ENCODE results near the gene NOL4L.
"Not testable (repeated sequence)": the region's sequence is repeated elsewhere in the genome, so short reads cannot be mapped to it uniquely, and the experiment has no call there.

The NOL4L gene

GRCh38 chr20:32465901-32466675, 119.0 kb downstream of the NOL4L start:
- not testable (repeated sequence) for DNase-seq

GRCh38 chr20:32465092-32465900, 119.8 kb downstream of the NOL4L start:
- no peak for DNase-seq

DNA sequence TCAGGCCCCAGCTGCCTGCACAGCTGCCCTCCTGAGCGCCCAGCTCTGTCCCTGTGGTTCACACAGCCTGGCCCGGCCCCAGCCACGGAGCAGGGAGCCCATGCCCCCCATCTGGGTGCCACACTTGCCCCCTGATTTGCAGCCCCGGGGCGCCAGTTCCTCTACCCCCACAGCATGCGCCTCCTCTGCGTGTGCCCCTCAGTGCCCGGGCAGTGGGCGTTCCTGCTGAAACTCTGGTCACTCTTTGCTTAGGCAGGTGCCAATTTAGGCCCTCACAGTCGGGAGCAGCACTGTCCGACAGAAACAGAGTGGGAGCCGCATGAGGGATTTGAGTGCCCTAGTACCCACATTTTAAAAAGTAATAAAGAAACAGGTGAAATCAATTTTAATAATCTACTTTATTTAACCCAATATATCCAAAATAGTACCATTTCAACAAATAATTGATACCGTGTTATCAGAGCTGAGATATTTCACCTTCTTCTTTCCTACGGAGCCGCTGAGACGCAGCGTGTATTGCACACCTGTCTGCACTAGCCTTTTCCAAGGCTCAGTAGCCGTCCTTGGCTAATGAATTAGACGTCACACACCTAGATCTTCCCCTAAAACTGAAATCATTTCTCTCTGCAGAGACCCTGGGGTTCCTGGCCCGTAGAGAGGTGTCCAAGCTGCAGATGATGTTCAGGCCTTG, 120.6 kb downstream of the NOL4L start:
- DNase-seq: no peak

GRCh38 chr20:32463642-32464400, 121.3 kb downstream of the NOL4L start:
- DNase-seq: no peak

DNA sequence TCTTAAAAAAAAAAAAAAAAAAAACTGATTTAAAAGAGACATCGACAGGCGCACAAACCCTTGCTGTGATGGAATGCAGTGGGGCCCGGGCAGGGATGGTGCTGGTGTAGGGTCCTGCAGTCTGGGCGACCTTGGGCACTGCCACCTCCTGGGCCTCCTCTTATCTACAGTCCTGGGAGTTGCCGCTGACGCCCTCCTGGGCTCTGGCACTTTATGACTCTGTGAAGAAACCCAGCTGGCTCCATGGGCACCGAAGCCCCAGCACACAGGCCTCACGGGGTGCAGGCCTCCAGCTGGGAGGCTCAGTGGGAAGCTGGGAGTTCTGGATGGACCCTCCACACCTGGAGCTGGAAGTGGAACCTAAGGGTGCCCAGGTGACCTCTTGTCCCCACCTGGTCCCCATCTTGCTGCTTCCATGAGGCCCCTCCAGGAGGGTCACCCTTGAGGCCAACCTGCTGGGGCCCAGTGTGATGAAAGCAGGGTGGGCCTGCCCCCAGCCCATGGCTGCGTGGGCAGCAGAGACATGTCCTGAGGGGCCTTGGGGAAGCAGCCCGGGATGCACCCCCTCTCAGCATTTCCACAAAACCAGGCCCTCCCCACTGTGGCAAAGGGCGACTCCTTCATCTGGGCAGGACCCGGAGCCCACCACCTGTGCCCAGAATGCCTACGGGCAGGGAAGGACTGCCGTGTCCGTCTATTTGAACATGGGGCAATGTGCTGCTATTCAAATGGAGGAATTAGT, 122.1 kb downstream of the NOL4L start:
- no peak for DNase-seq

GRCh38 chr20:32461836-32462600, 123.1 kb downstream of the NOL4L start:
- no peak for DNase-seq

DNA sequence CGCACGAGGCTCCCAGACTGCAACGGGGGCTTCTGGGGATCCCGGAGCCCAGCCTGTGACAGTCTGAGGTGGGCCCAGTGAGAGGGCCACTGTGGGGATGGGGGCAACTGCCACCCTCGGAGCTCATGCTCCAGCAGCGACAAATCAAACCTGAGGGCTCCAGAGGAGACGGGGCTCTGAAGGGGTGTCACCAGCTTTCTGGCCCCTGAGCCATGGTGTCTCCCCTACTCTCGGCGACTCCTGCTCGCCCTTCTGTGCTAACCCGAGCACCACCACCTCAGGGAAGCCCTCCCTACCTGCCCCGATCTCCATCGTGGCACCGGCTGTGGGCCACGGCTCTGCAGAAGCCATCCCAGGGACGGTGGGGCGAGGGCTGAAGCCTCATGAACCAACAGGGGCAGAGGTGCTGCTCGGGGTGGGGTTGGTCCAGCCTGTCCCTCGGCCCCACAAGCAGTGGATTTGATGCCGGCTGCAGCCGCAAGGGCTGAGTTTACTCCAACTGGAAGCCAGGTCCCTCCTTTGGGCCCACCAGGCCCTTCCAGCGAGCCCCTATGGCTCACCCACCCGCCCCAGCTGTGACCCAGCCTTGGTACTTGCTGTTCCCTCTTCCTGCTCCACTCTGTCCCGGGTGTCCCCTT, 124.3 kb downstream of the NOL4L start:
- no peak for DNase-seq

- no peak for DNase-seq
Observed at GRCh38 chr20:32460231-32460630, 124.9 kb downstream of the NOL4L start.

DNA sequence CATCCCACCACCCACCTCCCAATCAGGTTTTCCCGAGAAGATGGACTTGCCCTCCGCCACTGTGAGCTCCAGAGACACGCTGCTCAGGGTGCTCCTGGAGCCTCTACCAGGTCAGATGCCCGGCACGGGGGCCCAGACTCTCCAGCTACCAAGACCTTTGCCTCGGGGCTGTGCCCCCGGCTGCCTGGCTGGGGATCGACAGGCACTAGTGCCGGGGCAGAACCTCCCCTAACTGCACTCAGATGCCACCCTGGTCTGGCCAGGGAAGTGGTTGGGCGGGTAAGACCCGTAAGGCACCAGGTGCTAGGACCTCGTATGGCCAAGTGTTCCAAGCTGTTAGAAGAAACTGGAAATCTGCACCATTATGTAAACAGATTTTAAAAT, 126.3 kb downstream of the NOL4L start:
- DNase-seq: no peak

- DNase-seq: no peak
Observed at GRCh38 chr20:32458061-32458836, 126.9 kb downstream of the NOL4L start.

GRCh38 chr20:32457479-32457986, 127.6 kb downstream of the NOL4L start:
- no peak for DNase-seq

GRCh38 chr20:32456869-32457478, 128.2 kb downstream of the NOL4L start:
- no peak for DNase-seq

DNA sequence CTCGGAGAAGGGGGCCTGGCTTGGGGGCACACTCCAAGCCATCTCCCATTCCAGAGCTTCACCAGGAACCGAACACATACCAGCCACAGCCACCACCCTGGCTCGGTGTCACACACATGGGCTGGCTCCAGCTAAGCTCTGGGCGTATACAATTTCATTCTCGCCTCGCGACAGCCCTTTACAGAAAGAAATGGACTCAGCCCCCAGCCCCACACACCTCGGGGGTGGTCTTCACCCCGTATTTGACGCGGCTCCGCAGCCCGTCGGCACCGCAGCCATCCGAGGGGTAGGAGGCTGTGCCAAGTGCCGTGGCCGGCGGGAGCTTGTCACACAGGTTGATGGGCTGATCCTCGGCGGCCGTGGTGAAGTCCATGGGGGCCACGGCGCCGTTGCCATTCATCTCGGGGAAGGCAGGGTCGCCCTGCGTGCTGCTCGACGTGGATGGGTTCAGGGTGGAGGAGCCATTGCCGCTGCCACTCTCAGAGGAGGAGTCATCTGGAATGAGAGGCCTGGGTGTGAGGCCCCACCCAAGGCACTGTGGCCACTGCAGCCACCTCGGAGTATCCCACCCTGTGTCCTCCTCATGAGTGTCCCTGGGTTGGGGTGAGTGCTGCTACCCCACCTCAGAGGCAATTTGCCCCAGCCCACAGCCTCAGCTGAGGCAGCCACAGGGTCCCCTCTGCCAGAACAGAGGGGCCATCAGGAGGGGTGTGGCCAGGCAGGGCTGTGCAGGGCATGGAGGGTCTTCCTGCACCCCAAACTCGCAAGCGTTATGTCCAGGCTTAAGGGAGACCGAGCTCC, 129.0 kb downstream of the NOL4L start:
- no peak for DNase-seq

DNA sequence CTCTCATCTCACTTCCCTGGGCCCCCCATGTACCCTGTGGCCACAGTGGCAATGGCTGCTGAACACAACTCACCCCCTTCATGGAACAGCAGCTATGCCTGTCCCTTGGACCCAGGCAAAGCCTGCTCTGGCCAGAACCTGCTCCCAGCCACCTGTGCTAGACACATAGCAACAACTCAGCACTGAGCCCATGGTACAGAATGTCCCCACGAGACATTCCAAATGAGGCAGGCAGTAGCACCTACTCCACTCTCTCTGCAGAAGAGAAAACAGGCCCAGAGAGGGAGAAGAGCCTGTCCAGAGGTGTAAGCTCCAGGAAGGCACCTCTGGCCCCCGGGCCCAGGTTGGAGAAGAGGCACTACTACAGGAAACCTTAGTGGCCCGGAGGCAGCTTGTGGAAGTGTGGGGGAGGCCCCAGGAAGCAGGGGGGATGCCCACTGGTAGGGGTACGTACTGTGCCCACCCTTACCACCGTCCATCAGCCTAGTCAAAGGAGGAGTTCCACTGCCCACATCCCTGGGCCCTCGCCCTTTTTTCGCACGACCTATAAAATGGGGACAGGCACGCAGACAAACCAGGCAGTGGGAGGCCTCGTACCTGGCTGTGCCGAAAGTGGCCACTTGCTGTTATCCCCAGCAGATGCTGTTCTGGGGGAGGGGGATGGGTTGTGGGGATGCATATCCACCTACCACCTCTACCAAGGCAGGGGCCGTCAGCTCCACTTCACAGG, 129.8 kb downstream of the NOL4L start:
- no peak for DNase-seq

DNA sequence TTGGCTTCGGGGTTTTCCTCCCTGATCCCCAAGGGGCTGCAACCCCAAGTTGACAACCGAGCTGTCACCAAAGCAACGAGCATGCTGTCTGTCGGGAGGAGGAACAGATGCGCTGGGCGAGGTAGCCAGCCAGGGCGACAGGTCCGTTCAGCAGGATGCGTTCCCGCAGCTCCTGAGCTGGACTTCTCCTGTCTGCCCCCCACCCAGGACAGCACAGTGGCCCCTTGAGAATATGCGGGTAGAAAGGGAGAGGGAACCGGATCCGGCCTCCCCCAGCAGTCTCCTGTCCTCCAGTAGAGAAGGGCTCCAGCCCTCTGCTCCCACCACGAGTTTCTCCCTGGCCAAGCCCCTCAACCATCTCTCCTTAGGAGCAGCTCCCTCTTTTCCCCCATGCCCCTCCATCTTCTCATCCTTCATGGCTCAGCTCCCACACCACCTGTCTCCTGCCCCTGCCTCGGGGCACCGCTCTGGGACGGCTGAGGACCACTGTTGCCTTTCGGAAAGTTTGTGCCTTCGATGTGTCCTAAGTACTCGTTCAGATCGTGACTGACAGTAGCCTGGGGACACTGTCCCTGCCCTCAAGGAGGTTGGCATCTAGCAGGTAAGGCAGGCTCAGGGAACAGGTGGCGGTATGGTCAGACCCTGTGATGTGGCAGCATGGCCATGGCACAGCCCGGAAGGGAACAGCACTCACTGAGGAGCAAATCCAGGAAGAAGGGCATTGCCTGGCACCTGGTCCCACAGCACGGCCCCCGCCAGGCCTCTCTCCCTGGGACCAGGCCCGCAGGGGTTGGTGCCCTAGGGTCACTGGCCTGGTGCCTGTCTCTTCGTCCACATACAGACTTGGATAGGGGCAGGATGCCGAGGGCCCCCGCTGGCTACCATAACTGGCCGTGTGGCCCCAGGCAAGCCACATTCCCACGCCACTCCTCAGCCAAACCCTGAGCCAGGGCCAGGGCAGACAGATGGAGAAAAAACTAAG, 130.7 kb downstream of the NOL4L start:
- no peak for DNase-seq

- no peak for DNase-seq
Observed at GRCh38 chr20:32453467-32454163, 131.5 kb downstream of the NOL4L start.

All from CD4-positive, alpha-beta T cell treated with Interleukin-15 for 1 hour (primary cell).